Measurements from ENCODE around the gene DDX47. TPM values are rescaled to one million over a fixed set of nuclear protein-coding genes. Genes with fewer than 3 reads are reported as not detected.
"Not testable (repeated sequence)": the region's sequence is repeated elsewhere in the genome, so short reads cannot be mapped to it uniquely, and the experiment has no call there.

The DDX47 gene
- total RNA-seq, 1 donor = 38.0 TPM

DNA sequence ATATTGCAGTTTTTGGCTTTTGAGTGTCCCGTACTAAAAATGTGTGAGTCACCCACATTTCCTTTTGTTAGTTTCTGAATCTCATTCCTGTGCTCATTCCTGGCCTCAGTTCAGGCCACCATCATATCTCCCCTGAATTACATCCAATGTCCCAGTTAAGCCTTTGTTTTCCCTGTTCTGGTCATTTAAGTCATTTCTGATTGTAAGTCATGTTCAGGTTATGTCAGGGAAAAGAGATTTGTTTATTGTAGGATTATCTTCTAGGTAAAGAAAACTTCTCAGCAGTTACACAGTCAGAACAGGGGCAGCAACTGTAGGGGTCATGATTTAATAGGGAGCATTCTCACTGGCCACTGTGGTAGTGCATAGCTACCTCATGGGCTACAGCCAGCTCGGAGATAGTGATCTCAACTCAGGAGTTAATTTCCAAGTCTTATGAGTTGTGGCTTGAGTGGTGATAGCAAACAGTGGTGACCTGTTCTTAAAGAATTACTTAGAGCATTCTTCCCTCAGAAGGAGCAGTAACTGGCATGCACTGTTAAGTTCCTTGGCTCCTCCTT, 6.7 kb downstream of the DDX47 start:
- no peak for DNase-seq (ENCODE audit: low read depth in 2 of 3, low spot score in 2 of 3)

DNA sequence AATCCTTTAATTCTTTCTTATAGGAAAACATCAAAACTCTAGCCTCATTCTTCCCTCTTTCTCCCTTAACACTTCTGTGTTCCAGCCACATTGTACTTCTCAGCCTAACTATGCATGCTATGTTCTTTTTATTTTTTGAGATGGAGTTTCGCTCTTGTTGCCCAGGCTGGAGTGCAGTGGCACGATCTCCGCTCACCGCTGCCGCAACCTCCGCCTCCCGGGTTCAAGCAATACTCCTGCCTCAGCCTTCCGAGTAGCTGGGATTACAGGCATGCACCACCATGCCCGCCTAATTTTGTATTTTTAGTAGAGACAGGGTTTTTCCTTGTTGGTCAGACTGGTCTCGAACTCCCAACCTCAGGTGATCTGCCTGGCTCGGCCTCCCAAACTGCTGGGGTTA, 7.2 kb downstream of the DDX47 start:
- DNase-seq (ENCODE audit: low read depth in 2 of 3, low spot score in 2 of 3) = not testable (repeated sequence)

DNA sequence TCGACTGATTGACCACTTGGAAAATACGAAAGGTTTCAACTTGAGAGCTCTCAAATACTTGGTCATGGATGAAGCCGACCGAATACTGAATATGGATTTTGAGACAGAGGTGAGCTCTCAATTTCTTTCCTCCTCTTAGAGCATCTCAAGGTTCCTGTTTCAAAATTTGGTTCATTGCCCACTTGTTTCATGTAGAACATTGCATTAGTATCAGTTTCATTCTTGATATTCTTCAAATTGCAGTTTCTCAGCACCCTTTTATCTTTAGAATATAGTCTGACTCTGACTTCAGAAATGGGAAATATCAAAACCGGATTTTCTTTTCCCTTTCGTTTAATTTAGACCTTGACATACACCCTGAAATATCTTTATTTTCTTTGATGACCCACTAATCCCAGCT, 8.8 kb downstream of the DDX47 start:
- no peak for DNase-seq (ENCODE audit: low read depth in 2 of 3, low spot score in 2 of 3)

DNA sequence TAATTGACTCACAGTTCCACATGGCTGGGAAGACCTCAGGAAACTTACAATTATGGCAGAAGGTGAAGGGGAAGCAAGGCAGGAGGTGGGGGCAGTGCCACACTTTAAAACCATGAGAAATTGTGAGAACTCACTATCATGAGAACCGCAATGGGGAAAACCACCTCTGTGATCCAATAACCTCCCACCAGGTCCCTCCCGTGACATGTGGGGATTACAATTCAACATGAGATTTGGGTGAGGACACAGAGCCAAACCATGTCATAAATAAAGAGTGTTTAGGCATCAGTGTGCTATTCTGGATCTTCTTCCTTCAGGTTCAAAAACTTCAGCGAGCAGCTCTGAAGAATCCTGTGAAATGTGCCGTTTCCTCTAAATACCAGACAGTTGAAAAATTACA, 9.7 kb downstream of the DDX47 start:
- DNase-seq (ENCODE audit: low read depth in 2 of 3, low spot score in 2 of 3) = no peak

DNA sequence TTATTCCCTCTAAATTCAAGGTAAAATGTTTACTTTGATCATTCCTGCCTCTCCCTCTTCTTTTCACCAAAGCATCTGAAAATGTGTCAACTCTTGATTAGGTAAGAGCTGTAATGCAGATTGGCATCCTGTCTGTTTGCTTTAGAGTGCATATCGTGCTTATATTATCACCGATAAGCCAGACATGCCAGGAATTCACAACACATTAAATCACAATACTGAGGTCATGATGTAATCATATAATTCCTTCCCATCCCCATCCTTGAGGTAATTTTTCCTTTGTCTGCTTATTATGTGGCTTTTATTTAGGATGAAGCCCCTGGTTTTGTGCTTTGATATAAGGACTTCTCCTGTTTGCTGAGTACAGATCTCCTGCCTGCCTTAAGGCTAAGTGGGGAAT, 10.2 kb downstream of the DDX47 start:
- no peak for DNase-seq (ENCODE audit: low read depth in 2 of 3, low spot score in 2 of 3)

DNA sequence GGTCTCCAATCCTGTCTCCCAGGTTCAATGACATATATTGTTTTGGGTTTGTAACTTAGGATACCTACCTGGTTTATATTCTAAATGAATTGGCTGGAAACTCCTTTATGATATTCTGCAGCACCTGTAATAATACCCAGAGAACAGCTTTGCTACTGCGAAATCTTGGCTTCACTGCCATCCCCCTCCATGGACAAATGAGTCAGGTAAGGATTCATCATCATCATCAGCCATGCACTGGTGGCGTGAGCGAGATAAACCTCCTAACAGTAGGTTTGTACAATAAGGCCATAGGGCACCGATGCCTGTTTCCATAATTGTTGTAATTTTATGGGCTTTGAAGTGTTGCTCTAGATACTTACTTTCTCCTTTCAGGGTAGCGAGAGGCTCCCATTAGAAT, 10.7 kb downstream of the DDX47 start:
- DNase-seq (ENCODE audit: low read depth in 2 of 3, low spot score in 2 of 3) = no peak

DNA sequence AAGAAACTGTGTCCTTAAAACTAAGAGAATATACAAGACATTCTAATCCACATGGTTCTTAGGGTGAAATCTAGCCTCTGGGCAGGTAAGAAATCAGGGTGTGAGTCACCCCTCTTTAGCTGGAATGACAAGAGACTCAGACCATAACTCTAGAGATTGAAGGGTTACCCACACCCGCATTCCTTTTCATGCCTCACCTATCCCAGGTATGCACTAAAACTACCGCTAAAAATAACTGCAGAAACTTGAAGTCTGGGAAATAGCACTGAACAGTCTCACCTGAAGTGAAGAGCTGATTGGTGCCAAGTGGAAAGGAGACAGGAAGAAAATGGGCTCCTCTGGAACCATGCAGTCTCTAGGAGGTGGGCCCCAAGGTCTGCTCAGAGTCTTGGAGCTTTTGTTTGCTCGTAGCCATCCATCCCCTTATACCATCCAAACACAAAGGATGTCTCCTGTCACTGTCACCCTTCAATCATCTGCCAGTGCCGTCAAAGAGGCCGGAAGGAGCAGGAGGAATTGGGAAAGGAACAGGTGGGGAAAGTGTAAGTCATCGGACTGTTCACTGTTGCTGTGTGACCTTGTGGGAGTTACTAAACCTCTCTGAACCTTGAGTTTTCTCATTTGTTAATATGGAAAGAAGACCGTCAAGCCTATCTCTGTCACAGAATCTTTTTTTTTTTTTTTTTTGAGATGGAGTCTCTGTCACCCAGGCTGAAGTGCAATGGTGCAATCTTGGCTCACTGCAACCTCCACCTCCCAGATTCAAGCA, 22.4 kb downstream of the DDX47 start:
- no peak for DNase-seq (ENCODE audit: low read depth in 2 of 3, low spot score in 2 of 3)

DNA sequence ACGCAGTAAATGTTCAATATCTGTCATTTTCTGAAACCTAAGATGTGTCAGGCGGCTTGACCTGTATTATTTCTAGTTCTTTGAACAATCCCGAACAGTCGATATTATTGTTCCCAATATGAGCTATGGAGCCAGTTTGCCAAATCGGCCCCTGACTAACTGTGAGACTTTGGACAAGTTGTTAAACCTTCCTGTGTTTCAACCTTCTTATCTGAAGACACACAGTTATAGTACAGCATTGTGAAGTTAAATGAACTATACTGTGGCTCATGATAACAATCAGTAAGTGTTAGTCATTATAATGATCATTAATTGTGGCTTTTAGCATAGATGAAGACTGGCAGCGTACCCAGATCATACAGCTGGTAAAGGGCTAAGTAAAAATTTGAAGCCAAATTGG, 23.4 kb downstream of the DDX47 start:
- no peak for DNase-seq (ENCODE audit: low read depth in 2 of 3, low spot score in 2 of 3)

DNA sequence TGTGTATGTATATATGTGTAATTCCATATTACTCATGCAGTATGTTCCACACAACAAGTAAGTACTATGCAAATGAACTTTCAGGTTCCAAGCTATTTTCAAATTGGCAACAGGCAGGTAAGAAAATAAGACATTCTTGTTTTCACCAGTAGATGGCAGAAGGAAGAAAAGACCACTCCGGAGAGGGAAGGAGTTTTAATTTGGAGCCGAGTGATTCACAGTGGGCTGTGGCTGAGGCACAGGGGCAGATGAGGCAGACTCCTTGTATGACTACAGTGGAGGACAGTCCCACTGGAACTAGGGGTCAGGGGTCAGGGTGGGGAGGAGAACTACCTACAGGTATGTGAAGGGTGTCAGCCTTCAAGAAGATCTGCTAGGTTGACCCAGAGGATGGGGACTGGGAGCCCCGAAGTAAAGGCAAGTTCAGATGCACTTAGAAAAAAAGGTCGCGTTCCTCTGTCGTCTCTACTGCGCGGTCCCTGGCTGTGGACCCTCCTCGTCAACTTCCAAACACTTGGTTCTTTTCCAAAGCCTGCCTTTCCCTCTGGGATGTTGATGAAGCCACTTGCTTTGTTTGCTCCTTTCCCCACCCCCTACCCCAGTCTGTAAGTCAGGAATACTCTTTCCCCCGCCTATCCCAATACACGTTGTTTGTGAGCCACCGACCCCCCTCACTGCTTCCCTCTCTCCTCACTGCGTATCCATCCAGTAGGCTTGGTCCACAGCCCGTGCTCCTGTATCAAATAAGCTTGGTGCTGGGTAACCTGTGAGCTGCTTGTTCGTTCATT, 24.1 kb downstream of the DDX47 start:
- DNase-seq (ENCODE audit: low read depth in 2 of 3, low spot score in 2 of 3) = peak; percentile 34 to 69 (median 54)

DNA sequence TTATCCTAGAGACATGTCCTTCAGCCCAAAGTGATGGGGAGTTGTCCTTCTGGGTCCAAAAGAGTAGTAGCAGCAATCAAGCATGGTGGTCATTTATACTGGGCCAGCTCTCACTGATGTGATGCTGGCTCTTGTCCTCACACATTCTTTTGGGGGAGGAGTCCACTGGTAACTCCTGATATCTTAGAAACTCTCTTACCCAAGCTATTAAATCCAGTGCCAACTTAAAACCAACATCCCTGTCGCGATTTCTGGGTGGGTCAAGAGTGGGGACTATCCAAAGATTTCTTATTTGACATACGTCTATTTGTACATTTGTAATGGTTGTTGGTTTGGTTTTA, 24.6 kb downstream of the DDX47 start:
- DNase-seq (ENCODE audit: low read depth in 2 of 3, low spot score in 2 of 3) = no peak

DNA sequence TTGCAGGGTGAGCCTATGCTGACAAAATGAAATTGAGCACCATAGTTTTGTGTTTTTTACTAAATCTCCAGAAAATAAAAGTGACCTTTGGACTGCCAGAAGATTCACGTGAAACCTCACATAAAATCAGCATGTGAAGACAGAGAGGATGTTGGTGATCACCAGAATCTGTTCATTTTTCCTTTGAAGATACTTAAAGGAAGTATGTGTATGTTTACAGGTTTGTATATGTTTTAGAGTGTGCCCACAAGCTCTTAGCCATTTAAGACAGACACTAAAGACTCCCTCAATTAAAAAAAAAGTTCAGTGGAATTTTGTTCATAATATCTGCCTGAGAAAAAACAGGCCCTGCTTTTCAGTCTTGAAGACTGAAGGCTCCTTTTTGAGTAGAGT, 25.9 kb downstream of the DDX47 start:
- no peak for DNase-seq (ENCODE audit: low read depth in 2 of 3, low spot score in 2 of 3)

DNA sequence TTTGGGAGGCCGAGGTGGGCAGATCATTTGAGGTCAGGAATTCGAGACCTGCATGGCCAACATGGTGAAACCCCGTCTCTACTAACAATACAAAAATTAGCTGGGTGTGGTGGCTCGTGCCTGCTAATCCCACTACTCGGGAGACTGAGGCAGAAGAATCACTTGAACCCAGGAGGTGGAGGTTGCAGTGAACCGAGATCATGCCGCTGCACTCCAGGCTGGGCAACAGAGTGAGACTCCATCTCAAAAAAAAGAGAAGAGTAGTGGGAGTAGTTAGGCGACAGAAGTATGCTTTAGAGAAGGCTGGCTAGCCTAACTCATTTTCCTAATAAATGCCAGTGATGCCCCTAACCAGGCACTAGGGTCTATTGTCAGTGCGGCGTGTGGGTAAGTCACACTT, 26.3 kb downstream of the DDX47 start:
- not testable (repeated sequence) for DNase-seq (ENCODE audit: low read depth in 2 of 3, low spot score in 2 of 3)

DNA sequence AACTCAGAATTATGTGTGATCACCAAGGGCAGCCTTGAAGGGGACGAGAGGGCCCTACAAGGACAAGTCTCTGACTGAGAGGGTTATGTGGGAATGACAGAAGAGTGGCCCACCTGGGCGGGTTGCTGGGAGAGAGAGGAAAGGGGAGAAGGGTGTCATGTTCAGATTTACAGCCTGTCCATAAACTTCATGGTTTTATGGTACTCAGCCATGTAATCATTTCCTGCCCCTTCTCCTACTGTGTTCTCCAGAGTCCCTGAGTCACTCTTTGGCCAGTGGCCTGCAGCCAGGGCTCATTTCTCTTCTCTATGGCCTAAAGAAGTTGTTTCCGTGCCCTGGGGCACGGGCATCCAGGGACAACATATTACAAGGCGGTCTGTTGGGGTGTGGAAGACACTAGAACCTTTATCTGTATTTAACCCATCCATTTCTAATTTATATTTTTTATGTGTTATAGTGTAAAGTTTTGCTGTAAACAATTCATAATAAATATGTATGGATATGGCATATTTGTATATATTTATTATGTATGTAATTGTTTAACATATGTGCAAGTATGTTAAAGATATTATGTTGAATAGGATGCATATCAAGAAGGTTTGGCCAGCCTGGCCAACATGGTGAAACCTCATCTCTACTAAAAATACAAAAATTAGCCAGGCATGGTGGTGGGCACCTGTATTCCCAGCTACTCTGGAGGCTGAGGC, 26.9 kb downstream of the DDX47 start:
- no peak for DNase-seq (ENCODE audit: low read depth in 2 of 3, low spot score in 2 of 3)

DNA sequence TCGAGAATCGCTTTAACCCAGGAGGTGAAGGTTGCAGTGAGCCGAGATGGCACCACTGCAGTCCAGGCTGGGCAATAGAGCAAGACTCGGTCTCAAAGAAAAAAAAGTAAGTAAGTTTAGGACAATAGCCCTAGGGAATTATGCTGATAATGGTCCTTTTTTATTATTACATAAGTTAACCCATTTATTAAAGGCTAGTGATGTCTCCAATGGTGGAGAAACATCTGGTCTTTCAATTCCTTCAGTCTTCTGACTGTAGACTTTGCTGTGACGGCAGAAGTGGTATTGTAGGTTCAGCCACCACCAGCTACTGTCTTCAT, 27.4 kb downstream of the DDX47 start:
- DNase-seq (ENCODE audit: low read depth in 2 of 3, low spot score in 2 of 3) = no peak

DNA sequence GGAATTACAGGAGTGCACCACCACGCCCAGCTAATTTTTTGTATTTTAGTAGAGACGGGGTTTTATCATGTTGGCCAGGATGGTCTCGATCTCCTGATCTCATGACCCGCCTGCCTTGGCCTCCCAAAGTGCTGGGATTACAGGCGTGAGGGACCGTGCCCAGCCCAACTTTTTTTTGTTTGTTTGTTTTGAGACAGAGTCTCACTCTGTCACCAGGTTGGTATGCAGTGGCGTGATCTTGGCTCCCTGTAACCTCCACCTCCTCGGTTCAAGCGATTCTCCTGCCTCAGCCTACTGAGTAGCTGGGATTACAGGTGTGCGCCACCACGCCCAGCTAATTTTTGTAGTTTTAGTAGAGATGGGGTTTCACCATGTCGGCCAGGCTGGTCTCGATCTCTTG, 28.3 kb downstream of the DDX47 start:
- DNase-seq (ENCODE audit: low read depth in 2 of 3, low spot score in 2 of 3) = not testable (repeated sequence)

DNA sequence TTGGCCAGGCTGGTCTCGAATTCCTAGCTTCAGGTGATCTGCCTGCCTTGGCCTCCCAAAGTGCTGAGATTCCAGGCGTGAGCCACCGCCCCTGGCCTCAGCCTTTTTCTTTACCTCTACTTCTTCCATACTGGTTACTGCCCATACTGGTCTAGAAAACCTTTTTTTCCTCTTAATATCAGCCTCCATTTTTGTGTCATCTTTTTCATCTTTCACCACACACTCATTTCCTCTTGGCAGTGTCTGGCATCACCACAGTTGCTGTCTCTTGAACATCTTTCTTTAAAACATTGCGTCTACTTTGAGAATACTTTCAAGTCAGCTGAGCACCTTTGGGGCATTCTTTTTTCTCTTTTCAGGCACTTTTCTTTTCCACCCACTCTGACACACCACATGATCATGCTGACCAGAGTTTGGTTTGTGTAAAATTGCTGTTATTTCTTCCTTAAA, 32.7 kb downstream of the DDX47 start:
- no peak for DNase-seq (ENCODE audit: low read depth in 2 of 3, low spot score in 2 of 3)

DNA sequence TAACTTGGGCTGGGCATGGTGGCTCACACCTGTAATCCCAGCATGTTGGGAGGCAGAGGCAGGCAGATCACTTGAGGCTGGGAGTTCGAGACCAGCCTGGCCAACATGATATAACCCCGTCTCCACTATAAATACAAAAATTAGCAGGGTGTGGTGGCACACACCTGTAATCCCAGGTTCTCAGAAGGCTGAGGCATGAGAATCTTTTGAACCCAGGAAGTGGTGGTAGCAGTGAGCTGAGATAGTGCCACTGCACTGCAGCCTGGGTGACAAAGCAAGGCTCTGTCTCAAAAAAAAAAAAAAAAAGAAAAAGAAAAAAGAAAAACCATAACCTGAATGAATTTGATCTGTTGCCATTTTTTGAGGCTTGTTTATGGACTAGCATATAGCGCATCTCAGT, 33.6 kb downstream of the DDX47 start:
- DNase-seq (ENCODE audit: low read depth in 2 of 3, low spot score in 2 of 3) = not testable (repeated sequence)

DNA sequence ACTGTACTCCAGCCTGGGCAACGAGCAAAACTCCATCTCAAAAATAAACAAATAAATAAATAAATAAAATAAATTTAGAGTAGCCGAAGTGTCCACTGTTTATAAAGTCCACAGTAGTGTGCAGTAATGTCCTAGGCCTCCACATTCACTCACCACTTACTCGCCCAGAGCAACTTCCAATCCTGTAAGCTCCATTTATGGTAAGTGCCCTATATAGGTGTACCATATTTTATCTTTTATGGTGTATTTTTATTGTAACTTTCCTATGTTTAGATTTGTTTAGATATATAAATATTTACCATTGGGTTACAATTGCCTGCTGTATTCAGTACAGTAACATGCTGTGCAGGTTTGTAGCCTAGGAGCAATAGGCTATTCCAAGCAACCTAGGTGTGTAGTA, 40.3 kb downstream of the DDX47 start:
- no peak for DNase-seq (ENCODE audit: low read depth in 2 of 3, low spot score in 2 of 3)

DNA sequence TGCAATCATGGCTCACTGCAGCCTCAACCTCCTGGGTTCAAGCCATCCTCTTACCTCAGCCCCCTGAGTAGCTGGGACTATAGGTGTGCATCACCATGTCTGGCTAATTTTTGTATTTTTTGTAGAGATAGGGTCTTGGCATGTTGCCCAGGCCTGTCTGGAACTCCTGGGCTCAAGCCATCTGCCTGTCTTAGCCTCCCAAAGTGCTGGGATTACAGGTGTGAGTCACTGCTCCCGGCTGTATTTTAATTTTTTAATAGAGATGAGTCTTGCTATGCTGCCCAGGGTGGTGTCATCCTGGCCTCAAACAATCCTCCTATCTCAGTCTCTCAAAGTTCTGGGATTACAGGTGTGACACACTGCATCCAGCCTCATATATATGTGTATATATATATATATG, 46.5 kb downstream of the DDX47 start:
- no peak for DNase-seq (ENCODE audit: low read depth in 2 of 3, low spot score in 2 of 3)

DNA sequence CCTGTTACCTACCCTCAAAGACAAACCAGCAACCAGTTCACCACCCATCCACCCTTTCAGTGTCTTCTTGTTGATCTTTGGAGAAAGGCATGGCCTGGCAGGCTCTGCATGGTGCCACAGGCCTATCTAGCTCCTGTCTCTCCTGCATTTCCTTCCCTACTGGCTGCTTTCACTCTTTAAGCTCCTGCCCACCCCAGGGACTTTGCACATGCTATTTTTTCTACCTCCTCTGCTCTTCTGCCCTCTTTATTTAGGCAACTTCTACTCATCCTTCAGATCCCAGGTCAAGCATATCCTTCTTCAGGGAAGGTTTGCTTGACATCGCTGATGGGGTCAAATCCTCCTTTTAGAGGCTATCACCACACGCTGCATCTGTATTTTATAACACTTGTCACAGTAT, 51.1 kb downstream of the DDX47 start:
- DNase-seq (ENCODE audit: low read depth in 2 of 3, low spot score in 2 of 3) = no peak

DNA sequence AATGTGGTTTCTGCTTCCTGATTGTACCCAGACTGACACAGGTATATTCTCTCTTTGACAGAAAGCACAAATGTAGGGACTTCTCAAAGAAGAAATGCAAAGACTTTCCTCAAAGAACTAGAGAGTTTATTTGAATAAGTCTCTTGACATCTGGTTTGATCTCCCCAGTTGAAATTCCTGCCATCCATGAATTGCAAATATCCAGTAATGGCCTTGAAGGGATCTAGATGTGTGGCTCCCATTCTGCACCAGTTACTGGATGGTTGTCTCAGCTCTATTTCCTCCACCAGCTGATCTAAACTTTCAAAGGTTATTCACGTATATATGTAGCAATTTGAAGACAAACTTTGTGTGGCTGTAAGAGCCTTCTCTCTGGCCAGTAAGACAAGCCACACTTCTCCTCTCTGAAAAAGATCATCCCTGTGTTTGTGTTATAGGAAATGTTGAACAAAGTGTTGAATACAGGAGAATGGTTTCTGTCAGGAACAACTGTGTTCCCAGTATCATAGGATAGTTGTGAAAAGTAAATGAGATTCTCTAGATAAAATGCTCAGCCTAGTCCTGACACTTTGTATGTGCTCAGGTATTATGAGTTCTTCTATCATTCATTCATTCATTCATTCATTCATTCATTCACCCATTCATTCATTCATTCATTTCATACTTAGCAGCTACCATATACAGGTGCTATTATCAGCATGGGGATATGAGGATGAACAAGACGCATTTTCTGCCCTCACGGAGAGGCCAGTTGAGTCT, 55.5 kb downstream of the DDX47 start:
- no peak for DNase-seq (ENCODE audit: low read depth in 2 of 3, low spot score in 2 of 3)
